Endodermal cell (in vitro differentiated cells): Measurements from ENCODE around the gene TNIK. TPM values are rescaled to one million over a fixed set of nuclear protein-coding genes. Genes with fewer than 3 reads are reported as not detected.

Experiments
- DNase-seq: peaks from one replicate; pipeline ENCODE4 v3.0.0-alpha.2; 2017
- H3K27ac ChIP-seq: 2 replicates; pipeline ENCODE4 v1.5.1; 2013; ENCODE audit warnings: mild to moderate bottlenecking, low read depth, low read length, moderate library complexity
- H3K27me3 ChIP-seq: 2 replicates; pipeline ENCODE4 v1.6.1; 2013; ENCODE audit warnings: mild to moderate bottlenecking, low read length, moderate library complexity; ENCODE audit not compliant: insufficient read depth, control insufficient read depth, poor library complexity, severe bottlenecking
- H3K36me3 ChIP-seq: 2 replicates; pipeline ENCODE4 v1.7.0; 2013; ENCODE audit warnings: mild to moderate bottlenecking, low read length, moderate library complexity; ENCODE audit not compliant: control insufficient read depth, insufficient read depth
- H3K4me1 ChIP-seq: one replicate; pipeline ENCODE4 v1.7.0; 2013; ENCODE audit warnings: low read length; ENCODE audit not compliant: control insufficient read depth, insufficient read depth
- H3K4me3 ChIP-seq: 2 replicates; pipeline ENCODE4 v1.5.1; 2013; ENCODE audit warnings: mild to moderate bottlenecking, low read length, moderate library complexity
- H3K9ac ChIP-seq: 2 replicates; pipeline ENCODE4 v1.6.1; 2013; ENCODE audit warnings: mild to moderate bottlenecking, low read length, moderate library complexity; ENCODE audit not compliant: poor library complexity, severe bottlenecking; ENCODE audit errors: extremely low read depth
- H3K9me3 ChIP-seq: 2 replicates; pipeline ENCODE4 v1.6.1; 2013; ENCODE audit warnings: mild to moderate bottlenecking, low read length, moderate library complexity; ENCODE audit not compliant: control insufficient read depth
- H3K27ac Mint-ChIP-seq: 2 replicates; pipeline ENCODE4 v1.8.0; 2020; ENCODE audit warnings: mixed read lengths
- H3K27me3 Mint-ChIP-seq: 2 replicates; pipeline ENCODE4 v1.8.0; 2021; ENCODE audit warnings: mild to moderate bottlenecking, mixed read lengths; ENCODE audit not compliant: insufficient read depth
- H3K36me3 Mint-ChIP-seq: 2 replicates; pipeline ENCODE4 v1.8.0; 2020; ENCODE audit warnings: low read depth, mixed read lengths
- H3K4me1 Mint-ChIP-seq: 2 replicates; pipeline ENCODE4 v1.8.0; 2020; ENCODE audit warnings: mixed read lengths
- H3K4me3 Mint-ChIP-seq: 2 replicates; pipeline ENCODE4 v1.8.0; 2020; ENCODE audit warnings: mild to moderate bottlenecking, moderate library complexity, mixed read lengths
- H3K9me3 Mint-ChIP-seq: 2 replicates; pipeline ENCODE4 v1.8.0; 2020; ENCODE audit warnings: mild to moderate bottlenecking, mixed read lengths
- WGBS, 2 experiments: methylation state at CpG; one replicate each; pipeline versions ENCODE4 v1.1.5 to v1.1.7; 2013; ENCODE audit warnings: missing lambda C conversion rate in 2 of 2, mixed read lengths in 1 of 2; ENCODE audit not compliant: insufficient coverage in 1 of 2, insufficient read length in 1 of 2; 5-methylcytosine and 5-hydroxymethylcytosine counted together
- total RNA-seq, 2 donors: library from RNA; stranded (reverse); fragmentation: NEBNext Ultra II Directional in 1 of 2; extraction: Animal tissue kit (Norgen Biotek cat#: 25700) in 1 of 2; gene quantifications; 2 replicates in 1 of 2; 3 replicates in 1 of 2; pipeline ENCODE4 v1.2.1, GENCODE V29; 2021
- TF ChIP-seq, protein P1 (sequence below): fragments of 200-600 bp; sonication (generic); conservative IDR thresholded peaks from 2 replicates; pipeline ENCODE4 v1.5.0; 2021; ENCODE audit warnings: antibody characterized with exemption, mild to moderate bottlenecking

Gene TNIK
- total RNA-seq, 2 donors from 2014 or later = 12.2 to 14.9 TPM

DNA sequence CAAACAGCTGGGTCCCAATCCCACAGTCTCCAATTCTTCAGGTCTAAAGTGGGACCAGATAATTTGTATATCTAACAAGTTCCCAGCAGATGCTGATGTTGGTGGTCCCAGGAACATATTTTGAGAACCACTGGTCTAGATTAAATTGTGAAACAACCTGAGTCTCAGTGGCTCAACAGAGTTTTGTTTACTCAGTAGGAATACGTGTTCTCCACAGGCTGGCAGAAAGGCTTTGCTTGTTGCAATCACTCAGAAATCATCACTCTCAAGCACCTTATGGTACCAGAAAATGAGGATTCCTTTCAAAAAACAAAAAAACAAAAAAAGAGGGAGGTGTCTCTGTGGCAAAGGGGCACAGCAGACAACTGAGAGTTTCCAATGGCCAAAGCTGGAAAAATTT is 118.0 kb downstream of the TNIK start:
- Mint-ChIP-seq H3K4me3 (no peak overlapping the region), H3K27me3 (peaks cover 17% of the 10 kb centered on the region), H3K36me3 (peaks cover 3% of the 10 kb centered on the region), H3K27ac (no peak overlapping the region), H3K4me1 (peaks cover 15% of the 10 kb centered on the region), H3K9me3 (peaks cover 10% of the 10 kb centered on the region)
- Histone ChIP-seq H3K27ac (no peak overlapping the region), H3K9ac (no peak overlapping the region), H3K27me3 (peaks cover 8% of the 10 kb centered on the region), H3K9me3 (peaks cover 13% of the 10 kb centered on the region), H3K4me1 (no peaks in the 10 kb centered on the region), H3K4me3 (no peak overlapping the region), H3K36me3 (no peaks in the 10 kb centered on the region)
- DNase-seq = no peak
- TF ChIP-seq, protein P1, sequence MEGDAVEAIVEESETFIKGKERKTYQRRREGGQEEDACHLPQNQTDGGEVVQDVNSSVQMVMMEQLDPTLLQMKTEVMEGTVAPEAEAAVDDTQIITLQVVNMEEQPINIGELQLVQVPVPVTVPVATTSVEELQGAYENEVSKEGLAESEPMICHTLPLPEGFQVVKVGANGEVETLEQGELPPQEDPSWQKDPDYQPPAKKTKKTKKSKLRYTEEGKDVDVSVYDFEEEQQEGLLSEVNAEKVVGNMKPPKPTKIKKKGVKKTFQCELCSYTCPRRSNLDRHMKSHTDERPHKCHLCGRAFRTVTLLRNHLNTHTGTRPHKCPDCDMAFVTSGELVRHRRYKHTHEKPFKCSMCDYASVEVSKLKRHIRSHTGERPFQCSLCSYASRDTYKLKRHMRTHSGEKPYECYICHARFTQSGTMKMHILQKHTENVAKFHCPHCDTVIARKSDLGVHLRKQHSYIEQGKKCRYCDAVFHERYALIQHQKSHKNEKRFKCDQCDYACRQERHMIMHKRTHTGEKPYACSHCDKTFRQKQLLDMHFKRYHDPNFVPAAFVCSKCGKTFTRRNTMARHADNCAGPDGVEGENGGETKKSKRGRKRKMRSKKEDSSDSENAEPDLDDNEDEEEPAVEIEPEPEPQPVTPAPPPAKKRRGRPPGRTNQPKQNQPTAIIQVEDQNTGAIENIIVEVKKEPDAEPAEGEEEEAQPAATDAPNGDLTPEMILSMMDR = no peak
- 94% methylated on average over 1 of the region's 1 CpG; no CpG with 5 or more reads in 1 of the 2 experiments for WGBS, 2 experiments

DNA sequence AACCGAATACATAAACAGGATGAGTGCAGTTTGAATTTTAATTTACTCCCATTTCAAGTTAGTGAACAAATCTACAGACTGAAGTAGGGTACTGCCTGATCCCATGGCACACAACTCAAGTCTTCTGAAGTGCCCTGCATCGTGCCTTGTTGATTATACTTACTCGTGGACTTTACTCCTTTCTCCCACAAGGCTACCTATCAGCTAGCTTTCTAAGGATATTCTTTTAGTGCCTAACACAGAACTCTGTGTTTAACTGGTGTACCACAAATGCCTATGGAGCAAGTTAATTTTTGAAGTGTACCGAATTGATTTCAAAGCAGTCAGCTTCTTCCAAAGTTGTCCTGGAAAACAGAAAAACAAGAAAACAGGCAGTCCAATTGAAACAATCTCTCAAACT is 119.8 kb downstream of the TNIK start:
- peaks cover 9% of the 10 kb centered on the region for H3K27me3 Mint-ChIP-seq
- no peak overlapping the region for H3K27ac Mint-ChIP-seq
- 92 to 100% methylated on average over 4 of the region's 4 CpGs for WGBS, 2 experiments
- H3K9me3 ChIP-seq = peaks cover 13% of the 10 kb centered on the region
- H3K36me3 ChIP-seq = no peaks in the 10 kb centered on the region
- TF ChIP-seq, protein P1 = no peak
- H3K4me1 Mint-ChIP-seq = peaks cover 4% of the 10 kb centered on the region
- no peak overlapping the region for H3K9ac ChIP-seq
- DNase-seq = no peak
- H3K27me3 ChIP-seq = peaks cover 8% of the 10 kb centered on the region
- H3K4me1 ChIP-seq = no peaks in the 10 kb centered on the region
- no peak overlapping the region for H3K4me3 ChIP-seq
- H3K27ac ChIP-seq = no peak overlapping the region
- H3K36me3 Mint-ChIP-seq = peaks cover 3% of the 10 kb centered on the region
- H3K9me3 Mint-ChIP-seq = peaks cover 10% of the 10 kb centered on the region
- no peak overlapping the region for H3K4me3 Mint-ChIP-seq

- TF ChIP-seq, protein P1 = no peak
- Histone ChIP-seq H3K36me3 (no peaks in the 10 kb centered on the region), H3K27ac (no peak overlapping the region), H3K4me3 (no peak overlapping the region), H3K27me3 (peaks cover 2% of the 10 kb centered on the region), H3K4me1 (no peaks in the 10 kb centered on the region), H3K9me3 (peaks cover 13% of the 10 kb centered on the region), H3K9ac (no peak overlapping the region)
- Mint-ChIP-seq H3K4me1 (peaks cover 4% of the 10 kb centered on the region), H3K27ac (no peak overlapping the region), H3K4me3 (no peak overlapping the region), H3K9me3 (peaks cover 10% of the 10 kb centered on the region), H3K27me3 (peaks cover 9% of the 10 kb centered on the region), H3K36me3 (peaks cover 3% of the 10 kb centered on the region)
- WGBS, 2 experiments = 86 to 91% methylated on average over 2 to 4 of the region's 4 CpGs
- no peak for DNase-seq
Observed at GRCh38 chr3:171339598-171339997, 120.6 kb downstream of the TNIK start.
